Liver (tissue), 9 donors: ENCODE data around the gene PPP2R2D. TPM values are rescaled to one million over a fixed set of nuclear protein-coding genes. Genes with fewer than 3 reads are reported as not detected.

ENCODE experiments used
- DNase-seq: peaks from one replicate; pipeline ENCODE4 v3.0.0-alpha.2; 2017; ENCODE audit warnings: low spot score
- H3K27ac ChIP-seq, 2 donors: one replicate each; pipeline ENCODE4 v1.7.0; 2013; ENCODE audit warnings: inconsistent platforms in 2 of 2, low read length in 2 of 2, control low read depth in 1 of 2, low read depth in 1 of 2, mild to moderate bottlenecking in 1 of 2
- H3K27me3 ChIP-seq, 4 donors: one replicate each; pipeline versions ENCODE4 v1.6.1 to v1.7.0; 2013; ENCODE audit warnings: low read length in 3 of 4, inconsistent platforms in 1 of 4, mild to moderate bottlenecking in 1 of 4, moderate library complexity in 1 of 4; ENCODE audit not compliant: control insufficient read depth in 4 of 4, insufficient read depth in 4 of 4
- H3K36me3 ChIP-seq, 4 donors: one replicate each; pipeline versions ENCODE4 v1.6.1 to v1.7.0; 2013; ENCODE audit warnings: low read length in 3 of 4, mild to moderate bottlenecking in 3 of 4, low read depth in 1 of 4, moderate library complexity in 1 of 4; ENCODE audit not compliant: control insufficient read depth in 4 of 4, insufficient read depth in 3 of 4
- H3K4me1 ChIP-seq, 4 donors: one replicate each; pipeline versions ENCODE4 v1.6.1 to v1.7.0; 2013; ENCODE audit warnings: low read length in 3 of 4, mild to moderate bottlenecking in 3 of 4, moderate library complexity in 1 of 4; ENCODE audit not compliant: control insufficient read depth in 4 of 4, insufficient read depth in 4 of 4
- H3K4me3 ChIP-seq, 3 donors: one replicate each; pipeline versions ENCODE4 v1.6.1 to v1.7.0; 2013; ENCODE audit warnings: low read length in 3 of 3, control low read depth in 1 of 3, low read depth in 1 of 3, mild to moderate bottlenecking in 1 of 3
- H3K9ac ChIP-seq, 2 donors: one replicate each; pipeline ENCODE4 v1.7.0; 2013; ENCODE audit warnings: low read length in 2 of 2, mild to moderate bottlenecking in 2 of 2, moderate library complexity in 2 of 2, control low read depth in 1 of 2, low read depth in 1 of 2
- H3K9me3 ChIP-seq, 4 donors: one replicate each; pipeline versions ENCODE4 v1.6.1 to v1.7.0; 2013; ENCODE audit warnings: low read length in 3 of 4; ENCODE audit not compliant: control insufficient read depth in 4 of 4
- EGR1 ChIP-seq, 2 donors: IDR thresholded peaks; 2 replicates each; pipeline ENCODE4 v1.6.1; 2016 to 2018; ENCODE audit warnings: antibody characterized with exemption in 2 of 2, low read depth in 2 of 2
- FOXA1 ChIP-seq: IDR thresholded peaks from 2 replicates; pipeline ENCODE4 v1.6.1; 2016; ENCODE audit warnings: antibody characterized with exemption
- FOXA2 ChIP-seq: IDR thresholded peaks from 2 replicates; pipeline ENCODE4 v1.6.1; 2016; ENCODE audit warnings: antibody characterized with exemption
- GABPA ChIP-seq, 2 donors: IDR thresholded peaks in 1 of 2; conservative IDR thresholded peaks in 1 of 2; 2 replicates each; pipeline ENCODE4 v1.6.1; 2016; ENCODE audit warnings: antibody characterized with exemption in 2 of 2, mild to moderate bottlenecking in 1 of 2, moderate library complexity in 1 of 2
- HNF4A ChIP-seq, 2 donors: conservative IDR thresholded peaks; 2 replicates each; pipeline ENCODE4 v1.6.1; 2016; ENCODE audit warnings: antibody characterized with exemption in 2 of 2, mild to moderate bottlenecking in 2 of 2
- HNF4G ChIP-seq: IDR thresholded peaks from 2 replicates; pipeline ENCODE4 v1.6.1; 2016; ENCODE audit warnings: antibody characterized with exemption
- JUND ChIP-seq, 2 donors: IDR thresholded peaks; 2 replicates each; pipeline ENCODE4 v1.6.1; 2016; ENCODE audit warnings: antibody characterized with exemption in 2 of 2
- NR2F2 ChIP-seq: IDR thresholded peaks from 2 replicates; pipeline ENCODE4 v1.6.1; 2016; ENCODE audit warnings: antibody characterized with exemption
- RAD21 ChIP-seq, 2 donors: IDR thresholded peaks; 2 replicates each; pipeline ENCODE4 v1.6.1; 2016; ENCODE audit warnings: antibody characterized with exemption in 2 of 2, mild to moderate bottlenecking in 2 of 2
- RXRA ChIP-seq, 2 donors: IDR thresholded peaks; 2 replicates each; pipeline ENCODE4 v1.6.1; 2017 to 2018; ENCODE audit warnings: antibody characterized with exemption in 2 of 2, mild to moderate bottlenecking in 1 of 2
- SP1 ChIP-seq: IDR thresholded peaks from 2 replicates; pipeline ENCODE4 v1.6.1; 2018; ENCODE audit warnings: antibody characterized with exemption, mild to moderate bottlenecking
- TAF1 ChIP-seq: conservative IDR thresholded peaks from 2 replicates; pipeline ENCODE4 v1.6.1; 2016; ENCODE audit warnings: antibody characterized with exemption, mild to moderate bottlenecking
- YY1 ChIP-seq: IDR thresholded peaks from 2 replicates; pipeline ENCODE4 v1.6.1; 2016; ENCODE audit warnings: antibody characterized with exemption, mild to moderate bottlenecking
- WGBS: extraction: QIAGEN DNeasy Blood & Tissue Kit; methylation state at CpG from one replicate; pipeline ENCODE4 v1.1.7; 2013; 5-methylcytosine and 5-hydroxymethylcytosine counted together
- polyA plus RNA-seq, 2 donors: library from polyadenylated mRNA; stranded (reverse) in 1 of 2; unstranded in 1 of 2; fragments of 200-250 nt in 1 of 2; fragments of >200 nt in 1 of 2; fragmentation: Nextera tagmentation in 1 of 2; extraction: Ambion mirVana in 1 of 2; gene quantifications; one replicate each; pipeline versions ENCODE4 v1.2.1 to v1.2.3, GENCODE V29; 2013 to 2015
- total RNA-seq, 2 donors: library from RNA; depleted of rRNA; stranded (reverse); fragments of >200 nt; gene quantifications; one replicate each; pipeline ENCODE4 v1.2.3, GENCODE V29; 2014
- TF ChIP-seq, protein P1 (sequence below): IDR thresholded peaks from 2 replicates; pipeline ENCODE4 v1.6.1; 2016; ENCODE audit warnings: antibody characterized with exemption
- TF ChIP-seq, protein P2 (sequence below): IDR thresholded peaks from 2 replicates; pipeline ENCODE4 v1.6.1; 2016; ENCODE audit warnings: antibody characterized with exemption
- TF ChIP-seq, protein P3 (sequence below): IDR thresholded peaks from 2 replicates; pipeline ENCODE4 v1.6.1; 2016; ENCODE audit warnings: antibody characterized with exemption
- TF ChIP-seq, protein P4 (sequence below): fragments of 150-350 bp; IDR thresholded peaks from 2 replicates; pipeline ENCODE4 v1.5.1; 2017; ENCODE audit warnings: improper control_type of control experiment, low read depth, low read length; ENCODE audit not compliant: missing input control
- TF ChIP-seq, protein P5 (sequence below): IDR thresholded peaks from 2 replicates; pipeline ENCODE4 v1.6.1; 2016; ENCODE audit warnings: antibody characterized with exemption, mild to moderate bottlenecking
- donor health status: healthy.
- donor health status: healthy.
- donor health status: healthy.
- donor health status: healthy.
- donor health status: healthy.

The PPP2R2D gene
- total and polyA plus RNA-seq, 4 donors = 5.9 to 20.5 (median 14.3) TPM

DNA sequence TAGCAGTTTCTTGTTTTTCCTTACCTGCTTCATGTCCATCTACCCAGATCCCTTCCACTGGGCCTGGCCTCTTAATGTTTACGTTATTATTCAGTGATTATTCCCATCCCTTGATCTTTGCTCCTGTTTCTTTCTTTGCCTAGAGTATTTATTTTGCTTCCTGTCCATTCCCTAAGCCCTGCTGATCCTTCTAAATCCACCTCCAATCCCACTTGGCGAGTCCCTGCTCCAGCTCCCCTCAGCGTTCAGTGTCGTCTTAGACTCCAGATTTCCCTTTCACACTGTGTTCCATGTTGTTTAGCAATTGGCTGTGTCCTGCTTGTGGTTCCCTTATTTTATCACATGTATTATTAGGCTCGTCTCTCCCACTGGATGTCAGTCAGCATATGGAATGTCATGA is 7.3 kb downstream of the PPP2R2D start:
- 70% methylated on average over 5 of the region's 5 CpGs for WGBS
- Histone ChIP-seq H3K4me1 (peaks cover 9 to 38% (median 33%) of the 10 kb centered on the region in 4 donors), H3K27me3 (no peaks in the 10 kb centered on the region), H3K27ac (no peak overlapping the region), H3K4me3 (no peak overlapping the region), H3K9me3 (no peaks in the 10 kb centered on the region), H3K36me3 (peaks cover 0 to 12% (median 1%) of the 10 kb centered on the region in 4 donors), H3K9ac (no peak overlapping the region)
- no peak for DNase-seq
- TF ChIP-seq, protein P1, sequence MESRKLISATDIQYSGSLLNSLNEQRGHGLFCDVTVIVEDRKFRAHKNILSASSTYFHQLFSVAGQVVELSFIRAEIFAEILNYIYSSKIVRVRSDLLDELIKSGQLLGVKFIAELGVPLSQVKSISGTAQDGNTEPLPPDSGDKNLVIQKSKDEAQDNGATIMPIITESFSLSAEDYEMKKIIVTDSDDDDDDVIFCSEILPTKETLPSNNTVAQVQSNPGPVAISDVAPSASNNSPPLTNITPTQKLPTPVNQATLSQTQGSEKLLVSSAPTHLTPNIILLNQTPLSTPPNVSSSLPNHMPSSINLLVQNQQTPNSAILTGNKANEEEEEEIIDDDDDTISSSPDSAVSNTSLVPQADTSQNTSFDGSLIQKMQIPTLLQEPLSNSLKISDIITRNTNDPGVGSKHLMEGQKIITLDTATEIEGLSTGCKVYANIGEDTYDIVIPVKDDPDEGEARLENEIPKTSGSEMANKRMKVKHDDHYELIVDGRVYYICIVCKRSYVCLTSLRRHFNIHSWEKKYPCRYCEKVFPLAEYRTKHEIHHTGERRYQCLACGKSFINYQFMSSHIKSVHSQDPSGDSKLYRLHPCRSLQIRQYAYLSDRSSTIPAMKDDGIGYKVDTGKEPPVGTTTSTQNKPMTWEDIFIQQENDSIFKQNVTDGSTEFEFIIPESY = no peak
- TF ChIP-seq NR2F2 (no peak), FOXA2 (no peak), HNF4G (no peak), JUND (IDR thresholded peaks at IDR 0.05) (no peak), FOXA1 (no peak), GABPA (IDR thresholded peaks at IDR 0.05 in 1 of 2, conservative IDR thresholded peaks at IDR 0.05 in 1 of 2) (no peak), RAD21 (IDR thresholded peaks at IDR 0.05) (no peak), YY1 (no peak), SP1 (no peak), RXRA (IDR thresholded peaks at IDR 0.05) (no peak), HNF4A (conservative IDR thresholded peaks at IDR 0.05) (no peak), TAF1 (no peak), EGR1 (IDR thresholded peaks at IDR 0.05; ENCODE audit: low read depth in 2 of 2) (no peak)
- TF ChIP-seq, protein P2, sequence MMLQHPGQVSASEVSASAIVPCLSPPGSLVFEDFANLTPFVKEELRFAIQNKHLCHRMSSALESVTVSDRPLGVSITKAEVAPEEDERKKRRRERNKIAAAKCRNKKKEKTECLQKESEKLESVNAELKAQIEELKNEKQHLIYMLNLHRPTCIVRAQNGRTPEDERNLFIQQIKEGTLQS = no peak
- TF ChIP-seq, protein P3, sequence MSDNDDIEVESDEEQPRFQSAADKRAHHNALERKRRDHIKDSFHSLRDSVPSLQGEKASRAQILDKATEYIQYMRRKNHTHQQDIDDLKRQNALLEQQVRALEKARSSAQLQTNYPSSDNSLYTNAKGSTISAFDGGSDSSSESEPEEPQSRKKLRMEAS = no peak
- TF ChIP-seq, protein P4, sequence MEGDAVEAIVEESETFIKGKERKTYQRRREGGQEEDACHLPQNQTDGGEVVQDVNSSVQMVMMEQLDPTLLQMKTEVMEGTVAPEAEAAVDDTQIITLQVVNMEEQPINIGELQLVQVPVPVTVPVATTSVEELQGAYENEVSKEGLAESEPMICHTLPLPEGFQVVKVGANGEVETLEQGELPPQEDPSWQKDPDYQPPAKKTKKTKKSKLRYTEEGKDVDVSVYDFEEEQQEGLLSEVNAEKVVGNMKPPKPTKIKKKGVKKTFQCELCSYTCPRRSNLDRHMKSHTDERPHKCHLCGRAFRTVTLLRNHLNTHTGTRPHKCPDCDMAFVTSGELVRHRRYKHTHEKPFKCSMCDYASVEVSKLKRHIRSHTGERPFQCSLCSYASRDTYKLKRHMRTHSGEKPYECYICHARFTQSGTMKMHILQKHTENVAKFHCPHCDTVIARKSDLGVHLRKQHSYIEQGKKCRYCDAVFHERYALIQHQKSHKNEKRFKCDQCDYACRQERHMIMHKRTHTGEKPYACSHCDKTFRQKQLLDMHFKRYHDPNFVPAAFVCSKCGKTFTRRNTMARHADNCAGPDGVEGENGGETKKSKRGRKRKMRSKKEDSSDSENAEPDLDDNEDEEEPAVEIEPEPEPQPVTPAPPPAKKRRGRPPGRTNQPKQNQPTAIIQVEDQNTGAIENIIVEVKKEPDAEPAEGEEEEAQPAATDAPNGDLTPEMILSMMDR = no peak
- TF ChIP-seq, protein P5, sequence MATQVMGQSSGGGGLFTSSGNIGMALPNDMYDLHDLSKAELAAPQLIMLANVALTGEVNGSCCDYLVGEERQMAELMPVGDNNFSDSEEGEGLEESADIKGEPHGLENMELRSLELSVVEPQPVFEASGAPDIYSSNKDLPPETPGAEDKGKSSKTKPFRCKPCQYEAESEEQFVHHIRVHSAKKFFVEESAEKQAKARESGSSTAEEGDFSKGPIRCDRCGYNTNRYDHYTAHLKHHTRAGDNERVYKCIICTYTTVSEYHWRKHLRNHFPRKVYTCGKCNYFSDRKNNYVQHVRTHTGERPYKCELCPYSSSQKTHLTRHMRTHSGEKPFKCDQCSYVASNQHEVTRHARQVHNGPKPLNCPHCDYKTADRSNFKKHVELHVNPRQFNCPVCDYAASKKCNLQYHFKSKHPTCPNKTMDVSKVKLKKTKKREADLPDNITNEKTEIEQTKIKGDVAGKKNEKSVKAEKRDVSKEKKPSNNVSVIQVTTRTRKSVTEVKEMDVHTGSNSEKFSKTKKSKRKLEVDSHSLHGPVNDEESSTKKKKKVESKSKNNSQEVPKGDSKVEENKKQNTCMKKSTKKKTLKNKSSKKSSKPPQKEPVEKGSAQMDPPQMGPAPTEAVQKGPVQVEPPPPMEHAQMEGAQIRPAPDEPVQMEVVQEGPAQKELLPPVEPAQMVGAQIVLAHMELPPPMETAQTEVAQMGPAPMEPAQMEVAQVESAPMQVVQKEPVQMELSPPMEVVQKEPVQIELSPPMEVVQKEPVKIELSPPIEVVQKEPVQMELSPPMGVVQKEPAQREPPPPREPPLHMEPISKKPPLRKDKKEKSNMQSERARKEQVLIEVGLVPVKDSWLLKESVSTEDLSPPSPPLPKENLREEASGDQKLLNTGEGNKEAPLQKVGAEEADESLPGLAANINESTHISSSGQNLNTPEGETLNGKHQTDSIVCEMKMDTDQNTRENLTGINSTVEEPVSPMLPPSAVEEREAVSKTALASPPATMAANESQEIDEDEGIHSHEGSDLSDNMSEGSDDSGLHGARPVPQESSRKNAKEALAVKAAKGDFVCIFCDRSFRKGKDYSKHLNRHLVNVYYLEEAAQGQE = no peak
